Measurements from ENCODE around the gene TXN2.

TXN2 gene

GRCh38 chr22:36514766-36515165 lies 33.3 kb upstream of the TXN2 start:
- TF ChIP-seq, protein P1, sequence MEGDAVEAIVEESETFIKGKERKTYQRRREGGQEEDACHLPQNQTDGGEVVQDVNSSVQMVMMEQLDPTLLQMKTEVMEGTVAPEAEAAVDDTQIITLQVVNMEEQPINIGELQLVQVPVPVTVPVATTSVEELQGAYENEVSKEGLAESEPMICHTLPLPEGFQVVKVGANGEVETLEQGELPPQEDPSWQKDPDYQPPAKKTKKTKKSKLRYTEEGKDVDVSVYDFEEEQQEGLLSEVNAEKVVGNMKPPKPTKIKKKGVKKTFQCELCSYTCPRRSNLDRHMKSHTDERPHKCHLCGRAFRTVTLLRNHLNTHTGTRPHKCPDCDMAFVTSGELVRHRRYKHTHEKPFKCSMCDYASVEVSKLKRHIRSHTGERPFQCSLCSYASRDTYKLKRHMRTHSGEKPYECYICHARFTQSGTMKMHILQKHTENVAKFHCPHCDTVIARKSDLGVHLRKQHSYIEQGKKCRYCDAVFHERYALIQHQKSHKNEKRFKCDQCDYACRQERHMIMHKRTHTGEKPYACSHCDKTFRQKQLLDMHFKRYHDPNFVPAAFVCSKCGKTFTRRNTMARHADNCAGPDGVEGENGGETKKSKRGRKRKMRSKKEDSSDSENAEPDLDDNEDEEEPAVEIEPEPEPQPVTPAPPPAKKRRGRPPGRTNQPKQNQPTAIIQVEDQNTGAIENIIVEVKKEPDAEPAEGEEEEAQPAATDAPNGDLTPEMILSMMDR (IDR thresholded peaks at IDR 0.05; ENCODE audit: insufficient read depth, low read length, missing control alignments), result no peak
- POLR2A ChIA-PET, result interaction anchor here (0.7 kb wide), 1 partner anchor 8 kb away, joined by 3 read pairs; the partner anchor contains the start of gene FOXRED2
- CTCF ChIA-PET, result no interaction called here
- no peak overlapping the region for H3K4me3 ChIP-seq (ENCODE audit: low read depth, low read length)
- no peak for DNase-seq (ENCODE audit: low read depth, low spot score)

GRCh38 chr22:36512991-36513390 lies 31.6 kb upstream of the TXN2 start:
- TF ChIP-seq, protein P1 (IDR thresholded peaks at IDR 0.05; ENCODE audit: insufficient read depth, low read length, missing control alignments), result no peak
- ChIA-PET CTCF (interaction anchor here (0.9 to 1.4 kb wide), 3 partner anchors 7 to 260 kb away, joined by 3 to 7 read pairs (median 4); no protein-coding TSS in a partner anchor), POLR2A (no interaction called here)
- no peak for DNase-seq (ENCODE audit: low read depth, low spot score)
- H3K4me3 ChIP-seq (ENCODE audit: low read depth, low read length), result no peak overlapping the region

GRCh38 chr22:36512333-36512732 lies 30.9 kb upstream of the TXN2 start:
- TF ChIP-seq, protein P1 (IDR thresholded peaks at IDR 0.05; ENCODE audit: insufficient read depth, low read length, missing control alignments), result no peak
- ChIA-PET CTCF (interaction anchor here (0.9 to 1.4 kb wide), 3 partner anchors 8 to 261 kb away, joined by 3 to 7 read pairs (median 4); no protein-coding TSS in a partner anchor), POLR2A (no interaction called here)
- H3K4me3 ChIP-seq (ENCODE audit: low read depth, low read length), result no peak overlapping the region
- DNase-seq (ENCODE audit: low read depth, low spot score), result no peak

- H3K4me3 ChIP-seq (ENCODE audit: low read depth, low read length), result no peak overlapping the region
- TF ChIP-seq, protein P1 (IDR thresholded peaks at IDR 0.05; ENCODE audit: insufficient read depth, low read length, missing control alignments), result peak; percentile 68
- no peak for DNase-seq (ENCODE audit: low read depth, low spot score)
- ChIA-PET POLR2A (interaction anchor here (0.5 to 1.2 kb wide), 5 partner anchors 10 to 265 kb away, joined by 3 to 4 read pairs (median 3); partner anchors contain the start of gene IFT27), CTCF (interaction anchor here (0.7 to 4.3 kb wide), 16 partner anchors 7 to 467 kb away, joined by 3 to 57 read pairs (median 4); partner anchors contain the start of genes EIF3D, IFT27 and TXN2)
These were observed 29.8 kb upstream of the TXN2 start for GRCh38 chr22:36510966-36511881.

- no peak for DNase-seq (ENCODE audit: low read depth, low spot score)
- ChIA-PET POLR2A (interaction anchor here (0.5 to 1.2 kb wide), 5 partner anchors 11 to 264 kb away, joined by 3 to 4 read pairs (median 3); no protein-coding TSS in a partner anchor), CTCF (interaction anchor here (0.7 to 4.3 kb wide), 13 partner anchors 8 to 267 kb away, joined by 3 to 57 read pairs (median 4); partner anchors contain the start of genes EIF3D and IFT27)
- no peak overlapping the region for H3K4me3 ChIP-seq (ENCODE audit: low read depth, low read length)
- TF ChIP-seq, protein P1 (IDR thresholded peaks at IDR 0.05; ENCODE audit: insufficient read depth, low read length, missing control alignments), result no peak
These were observed 28.9 kb upstream of the TXN2 start for GRCh38 chr22:36510384-36510783.

All from AG04449 (cell line).